HG03520 (cell line): ENCODE measurements around the gene KRT17.
A peak's percentile ranks its signal among the peaks of the same experiment; 100 is the strongest.

Source experiments
- ATAC-seq: cut with Tn5 transposase; IDR thresholded peaks from one replicate; pipeline ENCODE4 v1.9.1; 2021; ENCODE audit warnings: mild to moderate bottlenecking, moderate library complexity; ENCODE audit not compliant: unreplicated experiment

The KRT17 gene

GRCh38 chr17:41624208-41625101, at the start of gene KRT17:
Gene KRT17 (minus strand): TSS chr17:41624575. CDS start chr17:41624509, 66 bp downstream.
- ATAC-seq: no peak

GRCh38 chr17:41672153-41672552, 47.8 kb upstream of the KRT17 start:
- ATAC-seq: no peak

GRCh38 chr17:41667280-41668041, 43.1 kb upstream of the KRT17 start:
- ATAC-seq: no peak

- peak; percentile 51 for ATAC-seq
These were observed 42.4 kb upstream of the KRT17 start for GRCh38 chr17:41666708-41667279.

- ATAC-seq: peak; percentile 27
These were observed 41.9 kb upstream of the KRT17 start for GRCh38 chr17:41666237-41666641.

GRCh38 chr17:41665566-41666236, 41.3 kb upstream of the KRT17 start:
- peak; percentile 45 for ATAC-seq

GRCh38 chr17:41664587-41665565, 40.5 kb upstream of the KRT17 start:
- no peak for ATAC-seq

- no peak for ATAC-seq
These were observed 39.7 kb upstream of the KRT17 start for GRCh38 chr17:41664172-41664457.

- ATAC-seq: no peak
These were observed 39.2 kb upstream of the KRT17 start for GRCh38 chr17:41663451-41664171.

GRCh38 chr17:41660221-41660711, 35.9 kb upstream of the KRT17 start:
- ATAC-seq: no peak

GRCh38 chr17:41659427-41660212, 35.2 kb upstream of the KRT17 start:
- no peak for ATAC-seq

- no peak for ATAC-seq
These were observed 34.5 kb upstream of the KRT17 start for GRCh38 chr17:41658846-41659245.

GRCh38 chr17:41657936-41658335, 33.6 kb upstream of the KRT17 start:
- ATAC-seq: no peak

- no peak for ATAC-seq
These were observed 32.9 kb upstream of the KRT17 start for GRCh38 chr17:41657176-41657754.

- no peak for ATAC-seq
These were observed 32.1 kb upstream of the KRT17 start for GRCh38 chr17:41656249-41657023.

GRCh38 chr17:41655611-41656111, 31.3 kb upstream of the KRT17 start:
- no peak for ATAC-seq
